Psoas muscle (tissue), 8 donors: Measurements from ENCODE around the gene SDHAF1. TPM values are rescaled to one million over a fixed set of nuclear protein-coding genes. Genes with fewer than 3 reads are reported as not detected.

Experiments used
- ATAC-seq, 4 donors: fragments of 200-7000 bp; cut with Tn5 transposase; one replicate each; pipeline ENCODE4 v1.9.1; 2020; ENCODE audit warnings: moderate library complexity in 3 of 4, mild to moderate bottlenecking in 2 of 4
- DNase-seq, 2 donors: peaks; one replicate each; pipeline ENCODE4 v3.0.0-alpha.2; 2020
- H3K27ac ChIP-seq: fragments of 200-600 bp; one replicate; pipeline ENCODE4 v1.8.0; 2022
- H3K27me3 ChIP-seq, 3 donors: fragments of 200-600 bp in 1 of 3; one replicate each; pipeline versions ENCODE4 v1.6.1 to v1.8.0; 2013 to 2022; ENCODE audit warnings: low read length in 2 of 3, mild to moderate bottlenecking in 2 of 3, moderate library complexity in 1 of 3; ENCODE audit not compliant: insufficient read depth in 3 of 3
- H3K36me3 ChIP-seq, 2 donors: fragments of 200-600 bp in 1 of 2; one replicate each; pipeline versions ENCODE4 v1.6.1 to v1.8.0; 2013 to 2022; ENCODE audit warnings: low read depth in 1 of 2, mild to moderate bottlenecking in 1 of 2, moderate library complexity in 1 of 2; ENCODE audit not compliant: insufficient read depth in 1 of 2
- H3K4me1 ChIP-seq: fragments of 200-600 bp; one replicate; pipeline ENCODE4 v1.8.0; 2022
- H3K4me3 ChIP-seq: fragments of 200-600 bp; one replicate; pipeline ENCODE4 v1.8.0; 2022; ENCODE audit warnings: mild to moderate bottlenecking
- H3K9me3 ChIP-seq: fragments of 200-600 bp; one replicate; pipeline ENCODE4 v1.8.0; 2022
- CTCF ChIP-seq: fragments of 200-600 bp; IDR thresholded peaks from one replicate; pipeline ENCODE4 v1.8.0; 2022; ENCODE audit warnings: antibody characterized with exemption
- WGBS, 3 donors: extraction: QIAGEN DNeasy Blood & Tissue Kit; methylation state at CpG; one replicate each; pipeline versions ENCODE4 v1.1.6 to v1.1.7; 2013; 5-methylcytosine and 5-hydroxymethylcytosine counted together
- intact Hi-C, 2 donors: fragments of 100-400 bp; cut with DNase I; formaldehyde crosslinking; loops; one replicate each; pipeline versions ENCODE4 v1.11.0 to v1.14.2; 2022
- polyA plus RNA-seq, 3 donors: library from polyadenylated mRNA; stranded (reverse); fragments of 200-250 nt; gene quantifications; one replicate each; pipeline ENCODE4 v1.2.3, GENCODE V29; 2013
- total RNA-seq, 4 donors: library from RNA; stranded (reverse); fragmentation: NEBNext Ultra II Directional in 2 of 4; extraction: Animal tissue kit (Norgen Biotek cat#: 25700) in 2 of 4; gene quantifications; one replicate each; pipeline versions ENCODE4 v1.2.1 to v1.2.4, GENCODE V29; 2021 to 2023
- donor health status: healthy with polysubstance abuse.
- donor health status: DM: no; HTN: no; CAD: no; lungs with moderate emphysema.
- donor health status: Bipolar disorder and iron deficiency.
- donor health status: healthy.
- donor health status: DM: yes; HTN: yes; CAD: no.
- donor health status: DM: no; HTN: no; CAD: no.
- donor health status: DM: no; HTN: no; CAD: no.
- donor health status: DM: yes; HTN: yes; CAD: no.

Gene SDHAF1
- total and polyA plus RNA-seq, 7 donors: 7.2 to 33.3 (median 14.5) TPM

- peak overlapping the region; percentile 97 for H3K4me3 ChIP-seq
- ATAC-seq: peak in 3 of 4 donors; percentile 21 to 50 (median 40)
- intact Hi-C loops: loop anchor here in 1 of 2 donors (2.0 to 10.0 kb wide), 2 partner anchors 61 to 121 kb away; partner anchors contain the start of genes OVOL3, POLR2I, TBCB and THAP8
- H3K9me3 ChIP-seq: no peaks in the 10 kb centered on the region
- WGBS, 3 donors: 27 to 32% (median 31%) methylated on average over 39 to 49 of the region's 49 CpGs
- H3K27ac ChIP-seq: peak overlapping the region; percentile 92
- H3K4me1 ChIP-seq: peaks cover 21% of the 10 kb centered on the region
- TF ChIP-seq CTCF: peak; percentile 10
- peaks cover 0 to 22% of the 10 kb centered on the region in 2 donors for H3K36me3 ChIP-seq
- peak in 1 of 2 donors; percentile 44 for DNase-seq
- H3K27me3 ChIP-seq: no peaks in the 10 kb centered on the region
These were observed 927 bp upstream of the SDHAF1 start for GRCh38 chr19:35993923-35994598.

- 85 to 88% (median 86%) methylated on average over 8 of the region's 8 CpGs for WGBS, 3 donors
- no peak for DNase-seq
- Histone ChIP-seq H3K9me3 (no peaks in the 10 kb centered on the region), H3K36me3 (peaks cover 0 to 32% of the 10 kb centered on the region in 2 donors), H3K4me3 (peak overlapping the region; percentile 97), H3K27me3 (no peaks in the 10 kb centered on the region), H3K27ac (no peak overlapping the region), H3K4me1 (peaks cover 26% of the 10 kb centered on the region)
- ATAC-seq: no peak
- TF ChIP-seq CTCF: no peak
- intact Hi-C loops: loop anchor here in 1 of 2 donors (10.0 kb wide), 1 partner anchor 118 kb away; the partner anchor contains the start of genes OVOL3, POLR2I and TBCB
These were observed 1.8 kb downstream of the SDHAF1 start for GRCh38 chr19:35996777-35997176.

GRCh38 chr19:36001605-36002004 is 6.6 kb downstream of the SDHAF1 start:
- Histone ChIP-seq H3K9me3 (no peaks in the 10 kb centered on the region), H3K4me3 (no peak overlapping the region), H3K36me3 (peaks cover 0 to 38% of the 10 kb centered on the region in 2 donors), H3K27ac (no peak overlapping the region), H3K4me1 (peaks cover 10% of the 10 kb centered on the region), H3K27me3 (no peaks in the 10 kb centered on the region)
- DNase-seq (no peak), ATAC-seq (no peak)
- TF ChIP-seq CTCF: no peak
- 95 to 99% (median 95%) methylated on average over 3 of the region's 3 CpGs for WGBS, 3 donors
- intact Hi-C loops: no loop called here

- TF ChIP-seq CTCF: no peak
- ATAC-seq: no peak
- 92 to 95% (median 93%) methylated on average over 4 of the region's 4 CpGs for WGBS, 3 donors
- Histone ChIP-seq H3K27me3 (no peaks in the 10 kb centered on the region), H3K27ac (no peak overlapping the region), H3K9me3 (no peaks in the 10 kb centered on the region), H3K36me3 (peaks cover 0 to 22% of the 10 kb centered on the region in 2 donors), H3K4me1 (peaks cover 6% of the 10 kb centered on the region), H3K4me3 (no peak overlapping the region)
- intact Hi-C loops: no loop called here
- DNase-seq: no peak
These were observed 8.3 kb downstream of the SDHAF1 start for GRCh38 chr19:36003284-36003683.
